Effector memory CD8-positive, alpha-beta T cell (primary cell): ENCODE data around the gene NACC2.
A peak's percentile ranks its signal among the peaks of the same experiment; 100 is the strongest.
"Not testable (repeated sequence)": the region's sequence is repeated elsewhere in the genome, so short reads cannot be mapped to it uniquely, and the experiment has no call there.

Experiments
- ATAC-seq: fragments of 150-1000 bp; cut with Tn5 transposase; replicated peaks from 2 replicates; pipeline ENCODE4 v1.10.0; 2021; ENCODE audit warnings: mild to moderate bottlenecking, moderate library complexity
- DNase-seq, 3 experiments: peaks; one replicate each; pipeline ENCODE4 v3.0.0; 2021
- H3K27ac Mint-ChIP-seq, 2 donors: one replicate each; pipeline ENCODE4 v1.8.0; 2022; ENCODE audit warnings: mild to moderate bottlenecking in 2 of 2, mixed read lengths in 2 of 2, moderate library complexity in 2 of 2
- H3K27me3 Mint-ChIP-seq, 2 donors: one replicate each; pipeline ENCODE4 v1.8.0; 2022; ENCODE audit warnings: mixed read lengths in 2 of 2
- H3K36me3 Mint-ChIP-seq: one replicate; pipeline ENCODE4 v1.8.0; 2022; ENCODE audit warnings: mild to moderate bottlenecking, moderate library complexity, mixed read lengths; ENCODE audit not compliant: insufficient read depth
- H3K4me1 Mint-ChIP-seq, 2 donors: one replicate each; pipeline ENCODE4 v1.8.0; 2022; ENCODE audit warnings: low read depth in 2 of 2, mixed read lengths in 2 of 2
- H3K4me3 Mint-ChIP-seq, 2 donors: one replicate each; pipeline ENCODE4 v1.8.0; 2022; ENCODE audit warnings: mild to moderate bottlenecking in 2 of 2, mixed read lengths in 2 of 2, moderate library complexity in 2 of 2
- H3K9me3 Mint-ChIP-seq, 2 donors: one replicate each; pipeline ENCODE4 v1.8.0; 2022; ENCODE audit warnings: mixed read lengths in 2 of 2

Gene NACC2

GRCh38 chr9:136047076-136047774 is 47.9 kb downstream of the NACC2 start:
- Mint-ChIP-seq H3K27ac (peak overlapping the region in 1 of 2 donors; percentile 91), H3K4me1 (peaks cover 11 to 20% of the 10 kb centered on the region in 2 donors), H3K9me3 (no peaks in the 10 kb centered on the region), H3K27me3 (no peaks in the 10 kb centered on the region), H3K4me3 (peak overlapping the region in 1 of 2 donors; percentile 55), H3K36me3 (peaks cover 7% of the 10 kb centered on the region)
- peak in 2 of 3 experiments; percentile 60 to 62 for DNase-seq
- ATAC-seq, result peak; percentile 83

GRCh38 chr9:136046554-136046920 is 48.6 kb downstream of the NACC2 start:
- ATAC-seq (no peak), DNase-seq (no peak)
- Mint-ChIP-seq H3K27ac (peak overlapping the region in 1 of 2 donors; percentile 91), H3K36me3 (peaks cover 7% of the 10 kb centered on the region), H3K27me3 (no peaks in the 10 kb centered on the region), H3K9me3 (no peaks in the 10 kb centered on the region), H3K4me3 (peak overlapping the region in 1 of 2 donors; percentile 55), H3K4me1 (peaks cover 7 to 16% of the 10 kb centered on the region in 2 donors)

GRCh38 chr9:136045595-136046553 is 49.2 kb downstream of the NACC2 start:
- no peak for ATAC-seq
- peaks cover 7 to 16% of the 10 kb centered on the region in 2 donors for H3K4me1 Mint-ChIP-seq

GRCh38 chr9:136044971-136045594 is 50.0 kb downstream of the NACC2 start:
- H3K27me3 Mint-ChIP-seq, result no peaks in the 10 kb centered on the region
- DNase-seq (no peak), ATAC-seq (no peak)
- no peak overlapping the region for H3K4me3 Mint-ChIP-seq
- H3K36me3 Mint-ChIP-seq, result peaks cover 11% of the 10 kb centered on the region
- no peaks in the 10 kb centered on the region for H3K9me3 Mint-ChIP-seq
- peaks cover 7 to 16% of the 10 kb centered on the region in 2 donors for H3K4me1 Mint-ChIP-seq
- H3K27ac Mint-ChIP-seq, result no peak overlapping the region

More at GRCh38 chr9:136045595-136046553, 49.2 kb downstream of the NACC2 start:
- Mint-ChIP-seq H3K4me3 (peak overlapping the region in 1 of 2 donors; percentile 55), H3K36me3 (peaks cover 8% of the 10 kb centered on the region), H3K27me3 (no peaks in the 10 kb centered on the region), H3K27ac (peak overlapping the region in 1 of 2 donors; percentile 91), H3K9me3 (no peaks in the 10 kb centered on the region)
- DNase-seq, result no peak

GRCh38 chr9:136044207-136044970 is 50.7 kb downstream of the NACC2 start:
- H3K27me3 Mint-ChIP-seq, result no peaks in the 10 kb centered on the region
- no peak overlapping the region for H3K27ac Mint-ChIP-seq
- ATAC-seq, result no peak
- peaks cover 11% of the 10 kb centered on the region for H3K36me3 Mint-ChIP-seq
- H3K4me3 Mint-ChIP-seq, result no peak overlapping the region
- DNase-seq, result no peak
- peaks cover 7 to 16% of the 10 kb centered on the region in 2 donors for H3K4me1 Mint-ChIP-seq
- H3K9me3 Mint-ChIP-seq, result peaks cover 0 to 4% of the 10 kb centered on the region in 2 donors

- Mint-ChIP-seq H3K4me3 (no peak overlapping the region), H3K27me3 (no peaks in the 10 kb centered on the region), H3K9me3 (peaks cover 4 to 5% of the 10 kb centered on the region in 2 donors), H3K4me1 (peaks cover 7 to 16% of the 10 kb centered on the region in 2 donors), H3K36me3 (peaks cover 11% of the 10 kb centered on the region), H3K27ac (no peak overlapping the region)
- DNase-seq (no peak), ATAC-seq (no peak)
These were observed 51.6 kb downstream of the NACC2 start for GRCh38 chr9:136043441-136043991.

- no peaks in the 10 kb centered on the region for H3K27me3 Mint-ChIP-seq
- no peak for ATAC-seq
- peaks cover 11% of the 10 kb centered on the region for H3K36me3 Mint-ChIP-seq
- peaks cover 4 to 7% of the 10 kb centered on the region in 2 donors for H3K9me3 Mint-ChIP-seq
- H3K4me1 Mint-ChIP-seq, result peaks cover 7 to 14% of the 10 kb centered on the region in 2 donors
- no peak for DNase-seq
- no peak overlapping the region for H3K4me3 Mint-ChIP-seq
- H3K27ac Mint-ChIP-seq, result no peak overlapping the region
These were observed 52.5 kb downstream of the NACC2 start for GRCh38 chr9:136042541-136042940.

- H3K27ac Mint-ChIP-seq, H3K27me3 Mint-ChIP-seq, DNase-seq, H3K4me3 Mint-ChIP-seq, H3K36me3 Mint-ChIP-seq, ATAC-seq, H3K9me3 Mint-ChIP-seq, H3K4me1 Mint-ChIP-seq: not testable (repeated sequence)
These were observed 54.2 kb downstream of the NACC2 start for GRCh38 chr9:136040848-136041247.

GRCh38 chr9:136039488-136039887 is 55.6 kb downstream of the NACC2 start:
- no peak for ATAC-seq
- Mint-ChIP-seq H3K9me3 (peaks cover 4 to 7% of the 10 kb centered on the region in 2 donors), H3K4me1 (peaks cover 10 to 11% of the 10 kb centered on the region in 2 donors), H3K27ac (no peak overlapping the region), H3K4me3 (no peak overlapping the region), H3K27me3 (no peaks in the 10 kb centered on the region), H3K36me3 (peaks cover 14% of the 10 kb centered on the region)
- no peak for DNase-seq

GRCh38 chr9:136036848-136037247 is 58.2 kb downstream of the NACC2 start:
- Mint-ChIP-seq H3K9me3 (peaks cover 4 to 7% of the 10 kb centered on the region in 2 donors), H3K36me3 (peaks cover 14% of the 10 kb centered on the region), H3K27ac (no peak overlapping the region), H3K4me3 (no peak overlapping the region), H3K4me1 (peaks cover 4 to 6% of the 10 kb centered on the region in 2 donors), H3K27me3 (no peaks in the 10 kb centered on the region)
- DNase-seq (no peak), ATAC-seq (no peak)

GRCh38 chr9:136036050-136036449 is 59.0 kb downstream of the NACC2 start:
- no peak overlapping the region for H3K27ac Mint-ChIP-seq
- H3K36me3 Mint-ChIP-seq, result peaks cover 14% of the 10 kb centered on the region
- H3K9me3 Mint-ChIP-seq, result peaks cover 4 to 7% of the 10 kb centered on the region in 2 donors
- H3K4me1 Mint-ChIP-seq, result peaks cover 5 to 8% of the 10 kb centered on the region in 2 donors
- no peak for DNase-seq
- no peak overlapping the region for H3K4me3 Mint-ChIP-seq
- ATAC-seq, result no peak
- H3K27me3 Mint-ChIP-seq, result no peaks in the 10 kb centered on the region
